ENCODE measurements around the gene CYB5R2. TPM values are rescaled to one million over a fixed set of nuclear protein-coding genes. Genes with fewer than 3 reads are reported as not detected.
"Not testable (repeated sequence)": the region's sequence is repeated elsewhere in the genome, so short reads cannot be mapped to it uniquely, and the experiment has no call there.

The CYB5R2 gene
- total RNA-seq, 1 donor from 2014 or later: 3.8 TPM

DNA sequence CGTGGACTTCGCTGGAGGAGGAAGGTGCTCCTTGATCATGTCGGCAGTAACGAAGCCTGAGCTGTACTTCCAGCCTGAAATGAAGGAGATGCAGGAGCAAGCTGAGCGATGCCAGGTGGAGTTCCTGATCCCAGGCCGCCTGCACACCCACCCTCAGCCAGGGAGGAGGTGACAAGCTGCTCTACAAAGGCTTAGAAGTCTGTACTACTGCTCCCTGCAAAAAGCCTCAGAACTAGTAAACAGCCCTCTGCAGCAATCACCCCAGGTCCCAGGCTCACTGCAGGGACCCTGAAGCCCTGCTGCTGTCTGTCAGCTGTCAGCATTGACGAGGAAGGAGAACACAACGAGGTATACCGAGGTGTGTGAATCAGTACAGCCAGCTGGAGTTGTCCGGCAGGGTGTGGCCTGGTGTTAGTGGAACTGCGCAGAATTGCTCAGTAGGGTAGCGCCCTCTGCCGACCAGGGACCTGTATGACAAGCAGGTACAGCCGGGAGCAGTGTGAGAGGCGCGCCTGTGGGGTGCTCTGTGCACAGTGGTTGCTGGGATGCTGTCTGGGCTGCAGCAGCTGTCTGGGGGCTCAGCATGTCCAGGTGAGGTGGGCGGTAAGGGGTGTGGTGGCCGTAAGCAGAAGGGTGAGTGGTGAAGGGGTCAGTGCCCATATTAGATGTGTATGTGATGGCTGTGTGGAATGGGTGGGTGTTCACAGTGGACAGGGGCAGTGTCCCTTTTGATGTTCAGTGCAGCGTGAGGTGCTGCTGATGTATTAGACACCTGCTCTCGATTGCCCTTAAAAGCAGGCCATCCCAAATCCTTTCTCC is 7.6 kb downstream of the CYB5R2 start:
- Mint-ChIP-seq H3K4me1 (ENCODE audit: low read depth) (peaks cover under 1% of the 10 kb centered on the region), H3K4me3 (ENCODE audit: low read depth) (no peak overlapping the region), H3K27me3 (ENCODE audit: low read depth) (no peaks in the 10 kb centered on the region), H3K27ac (peak overlapping the region; percentile 42), H3K36me3 (ENCODE audit: low read depth) (no peaks in the 10 kb centered on the region), H3K9me3 (no peaks in the 10 kb centered on the region)
- intact Hi-C loops (cut with micrococcal nuclease): loop anchor here (1.0 kb wide), 1 partner anchor 152 kb away; the partner anchor contains the start of gene PPFIBP2
- DNase-seq (ENCODE audit: low spot score): peak; percentile 50

DNA sequence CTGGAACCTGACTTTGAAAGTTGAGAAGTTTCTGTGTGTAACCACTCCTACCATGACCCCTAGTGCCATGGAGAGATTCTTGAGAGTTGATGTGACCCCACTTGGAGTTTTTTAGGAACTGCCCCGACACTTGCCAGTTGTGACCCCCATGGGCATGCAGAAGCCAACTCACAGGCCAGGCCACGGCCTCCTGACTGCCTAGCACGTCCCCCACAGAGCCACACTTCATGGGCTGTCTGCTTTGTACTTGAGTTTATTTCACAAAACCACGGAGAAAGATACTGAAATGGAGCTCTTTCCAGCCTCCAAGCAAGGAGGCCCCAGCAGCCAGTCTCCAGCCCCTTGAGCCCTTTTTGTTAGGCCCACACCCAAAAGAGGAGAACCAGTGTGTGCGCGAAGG is 8.4 kb downstream of the CYB5R2 start:
- Mint-ChIP-seq H3K9me3 (no peaks in the 10 kb centered on the region), H3K36me3 (ENCODE audit: low read depth) (no peaks in the 10 kb centered on the region), H3K27ac (no peak overlapping the region), H3K4me1 (ENCODE audit: low read depth) (no peaks in the 10 kb centered on the region), H3K4me3 (ENCODE audit: low read depth) (no peak overlapping the region), H3K27me3 (ENCODE audit: low read depth) (no peaks in the 10 kb centered on the region)
- intact Hi-C loops (cut with micrococcal nuclease): loop anchor here (1.0 kb wide), 1 partner anchor 152 kb away; the partner anchor contains the start of gene PPFIBP2
- DNase-seq (ENCODE audit: low spot score): no peak

GRCh38 chr11:7663531-7663930 is 9.8 kb downstream of the CYB5R2 start:
- H3K27me3 Mint-ChIP-seq (ENCODE audit: low read depth); H3K9me3 Mint-ChIP-seq; H3K4me1 Mint-ChIP-seq (ENCODE audit: low read depth); intact Hi-C loops (cut with micrococcal nuclease); H3K27ac Mint-ChIP-seq; DNase-seq (ENCODE audit: low spot score); H3K36me3 Mint-ChIP-seq (ENCODE audit: low read depth); H3K4me3 Mint-ChIP-seq (ENCODE audit: low read depth): not testable (repeated sequence)

- Mint-ChIP-seq H3K9me3 (no peaks in the 10 kb centered on the region), H3K27ac (no peak overlapping the region), H3K4me1 (ENCODE audit: low read depth) (no peaks in the 10 kb centered on the region), H3K27me3 (ENCODE audit: low read depth) (no peaks in the 10 kb centered on the region), H3K36me3 (ENCODE audit: low read depth) (no peaks in the 10 kb centered on the region), H3K4me3 (ENCODE audit: low read depth) (no peak overlapping the region)
- no peak for DNase-seq (ENCODE audit: low spot score)
- intact Hi-C loops (cut with micrococcal nuclease): no loop called here
Observed at GRCh38 chr11:7657306-7658025, 15.8 kb downstream of the CYB5R2 start.

GRCh38 chr11:7656704-7657103 is 16.6 kb downstream of the CYB5R2 start:
- no peaks in the 10 kb centered on the region for H3K36me3 Mint-ChIP-seq (ENCODE audit: low read depth)
- no peak overlapping the region for H3K27ac Mint-ChIP-seq
- no peak for DNase-seq (ENCODE audit: low spot score)
- H3K9me3 Mint-ChIP-seq: no peaks in the 10 kb centered on the region
- H3K4me3 Mint-ChIP-seq (ENCODE audit: low read depth): no peak overlapping the region
- no peaks in the 10 kb centered on the region for H3K27me3 Mint-ChIP-seq (ENCODE audit: low read depth)
- intact Hi-C loops (cut with micrococcal nuclease): no loop called here
- no peaks in the 10 kb centered on the region for H3K4me1 Mint-ChIP-seq (ENCODE audit: low read depth)

DNA sequence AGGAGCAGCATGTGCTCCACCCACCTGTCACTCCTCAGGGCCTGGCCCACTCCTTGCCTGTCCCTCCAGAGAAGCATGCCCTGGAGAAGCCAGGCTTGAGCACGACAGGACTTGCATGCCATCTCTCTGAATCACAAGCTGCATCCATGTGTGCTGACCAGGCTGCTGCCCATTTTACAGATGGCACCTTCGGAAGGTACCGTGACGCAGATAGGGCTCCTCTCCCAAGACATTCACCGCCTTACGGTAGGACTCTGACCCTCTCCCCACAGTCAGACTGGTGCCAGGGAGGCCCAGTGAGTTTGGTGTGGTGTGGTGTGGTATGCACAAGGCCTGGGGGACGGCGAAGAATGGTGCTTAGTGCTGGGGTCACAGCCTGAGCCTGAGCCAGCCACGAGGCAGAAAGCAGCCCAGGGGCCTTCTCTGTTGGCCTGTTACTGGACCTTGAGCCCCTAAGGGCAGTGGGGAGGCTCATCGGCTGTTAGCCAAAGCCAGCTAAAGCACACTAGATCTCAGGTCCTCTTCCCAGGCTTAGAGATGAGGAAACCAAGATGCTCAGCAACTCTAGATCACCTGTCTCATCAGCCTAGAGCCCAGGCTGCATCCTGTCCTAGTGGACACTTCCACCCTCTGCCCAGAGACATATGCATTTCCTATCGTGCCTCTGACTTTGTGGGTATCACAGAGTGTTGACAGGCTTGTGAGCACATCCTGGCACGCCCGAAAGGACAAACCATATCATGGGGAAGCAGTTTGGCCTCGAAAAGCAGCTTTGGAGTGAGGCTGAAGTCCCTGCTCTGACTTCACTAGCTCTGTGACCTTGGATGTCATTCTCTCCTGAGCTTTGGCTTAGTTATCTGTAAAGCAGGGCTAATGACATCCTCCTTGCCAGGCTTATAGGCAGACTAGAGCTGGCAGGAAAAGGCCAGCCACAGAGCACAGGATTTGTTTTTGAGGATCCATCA is 17.8 kb downstream of the CYB5R2 start:
- no peaks in the 10 kb centered on the region for H3K36me3 Mint-ChIP-seq (ENCODE audit: low read depth)
- no peak for DNase-seq (ENCODE audit: low spot score)
- H3K27ac Mint-ChIP-seq: no peak overlapping the region
- no peak overlapping the region for H3K4me3 Mint-ChIP-seq (ENCODE audit: low read depth)
- no peaks in the 10 kb centered on the region for H3K9me3 Mint-ChIP-seq
- no peaks in the 10 kb centered on the region for H3K4me1 Mint-ChIP-seq (ENCODE audit: low read depth)
- intact Hi-C loops (cut with micrococcal nuclease): no loop called here
- H3K27me3 Mint-ChIP-seq (ENCODE audit: low read depth): no peaks in the 10 kb centered on the region

- Mint-ChIP-seq H3K36me3 (ENCODE audit: low read depth) (no peaks in the 10 kb centered on the region), H3K4me3 (ENCODE audit: low read depth) (no peak overlapping the region), H3K27me3 (ENCODE audit: low read depth) (no peaks in the 10 kb centered on the region), H3K27ac (no peak overlapping the region), H3K9me3 (no peaks in the 10 kb centered on the region), H3K4me1 (ENCODE audit: low read depth) (no peaks in the 10 kb centered on the region)
- no peak for DNase-seq (ENCODE audit: low spot score)
- intact Hi-C loops (cut with micrococcal nuclease): no loop called here
Observed at GRCh38 chr11:7654195-7654705, 19.1 kb downstream of the CYB5R2 start.

DNA sequence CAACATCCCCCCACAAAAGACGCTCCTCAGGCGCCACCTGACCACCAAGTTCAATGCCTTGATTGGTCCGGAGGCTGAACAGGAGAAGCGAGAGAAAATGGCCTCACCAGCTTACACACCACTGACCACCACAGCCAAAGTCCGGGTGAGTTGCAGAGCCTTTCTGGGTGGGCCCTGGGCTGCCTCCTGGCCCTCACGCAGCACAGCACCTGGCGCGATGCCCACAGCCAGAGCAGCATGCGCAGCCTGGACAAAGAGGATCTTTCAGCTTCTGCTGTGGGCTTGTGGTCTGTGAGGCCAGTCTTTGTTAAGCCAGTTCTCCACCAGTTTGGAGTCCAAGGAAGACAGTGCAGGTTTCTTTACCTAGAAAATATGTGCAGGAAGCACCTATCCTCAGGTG is 21.6 kb downstream of the CYB5R2 start:
- no peak for DNase-seq (ENCODE audit: low spot score)
- Mint-ChIP-seq H3K27ac (no peak overlapping the region), H3K4me1 (ENCODE audit: low read depth) (no peaks in the 10 kb centered on the region), H3K36me3 (ENCODE audit: low read depth) (no peaks in the 10 kb centered on the region), H3K9me3 (no peaks in the 10 kb centered on the region), H3K27me3 (ENCODE audit: low read depth) (no peaks in the 10 kb centered on the region), H3K4me3 (ENCODE audit: low read depth) (no peak overlapping the region)
- intact Hi-C loops (cut with micrococcal nuclease): no loop called here

DNA sequence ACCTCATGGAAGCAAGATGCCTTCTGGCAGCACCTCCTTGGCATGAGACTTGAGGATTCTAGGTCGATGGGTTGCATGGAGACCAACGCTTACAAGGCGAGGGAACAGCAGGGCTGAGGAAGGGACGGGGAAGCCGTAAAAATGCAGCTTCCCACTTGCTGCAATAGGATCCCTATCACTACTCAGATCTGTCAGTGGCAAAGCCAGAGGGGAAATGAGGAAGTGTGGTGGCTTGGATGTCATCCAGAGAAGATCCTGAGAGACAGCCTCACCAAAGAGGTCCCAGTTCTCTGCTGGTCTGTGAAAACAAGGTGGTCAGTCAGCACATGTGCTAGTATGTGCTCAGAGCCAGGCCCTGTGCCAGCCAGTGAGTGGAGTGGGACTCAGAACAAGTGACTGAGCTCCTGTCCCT is 22.2 kb downstream of the CYB5R2 start:
- no peaks in the 10 kb centered on the region for H3K27me3 Mint-ChIP-seq (ENCODE audit: low read depth)
- no peak overlapping the region for H3K4me3 Mint-ChIP-seq (ENCODE audit: low read depth)
- DNase-seq (ENCODE audit: low spot score): no peak

GRCh38 chr11:7648264-7648663 is 25.0 kb downstream of the CYB5R2 start:
- no peaks in the 10 kb centered on the region for H3K36me3 Mint-ChIP-seq (ENCODE audit: low read depth)
- no peak overlapping the region for H3K27ac Mint-ChIP-seq
- H3K27me3 Mint-ChIP-seq (ENCODE audit: low read depth): no peaks in the 10 kb centered on the region
- H3K4me3 Mint-ChIP-seq (ENCODE audit: low read depth): no peak overlapping the region
- no peaks in the 10 kb centered on the region for H3K9me3 Mint-ChIP-seq
- H3K4me1 Mint-ChIP-seq (ENCODE audit: low read depth): no peaks in the 10 kb centered on the region
- intact Hi-C loops (cut with micrococcal nuclease): no loop called here
- no peak for DNase-seq (ENCODE audit: low spot score)

More for the DNA sequence above, 22.2 kb downstream of the CYB5R2 start:
- Mint-ChIP-seq H3K36me3 (ENCODE audit: low read depth) (no peaks in the 10 kb centered on the region), H3K9me3 (no peaks in the 10 kb centered on the region), H3K4me1 (ENCODE audit: low read depth) (no peaks in the 10 kb centered on the region), H3K27ac (no peak overlapping the region)
- intact Hi-C loops (cut with micrococcal nuclease): no loop called here

DNA sequence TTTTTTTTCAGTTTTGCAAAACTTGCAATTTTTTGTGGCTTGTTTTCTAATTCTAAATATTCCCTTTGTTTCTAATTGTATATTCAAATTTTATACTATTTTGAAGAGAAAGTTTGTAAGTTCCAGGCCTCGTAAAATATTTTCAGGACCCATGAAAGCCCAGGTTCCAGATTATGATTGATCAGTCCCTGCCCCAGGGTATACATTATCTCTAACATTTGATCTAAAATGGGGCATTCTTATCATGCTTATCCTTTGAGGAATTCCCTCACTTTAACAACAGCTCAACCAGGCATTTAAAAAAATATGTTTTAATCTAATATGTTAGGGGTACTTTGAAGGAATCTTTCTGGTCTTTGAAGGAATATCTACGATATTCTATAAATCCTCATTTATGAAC is 26.4 kb downstream of the CYB5R2 start:
- Mint-ChIP-seq H3K27me3 (ENCODE audit: low read depth) (no peaks in the 10 kb centered on the region), H3K9me3 (no peaks in the 10 kb centered on the region), H3K4me1 (ENCODE audit: low read depth) (no peaks in the 10 kb centered on the region), H3K27ac (no peak overlapping the region), H3K36me3 (ENCODE audit: low read depth) (no peaks in the 10 kb centered on the region), H3K4me3 (ENCODE audit: low read depth) (no peak overlapping the region)
- DNase-seq (ENCODE audit: low spot score): no peak
- intact Hi-C loops (cut with micrococcal nuclease): no loop called here

DNA sequence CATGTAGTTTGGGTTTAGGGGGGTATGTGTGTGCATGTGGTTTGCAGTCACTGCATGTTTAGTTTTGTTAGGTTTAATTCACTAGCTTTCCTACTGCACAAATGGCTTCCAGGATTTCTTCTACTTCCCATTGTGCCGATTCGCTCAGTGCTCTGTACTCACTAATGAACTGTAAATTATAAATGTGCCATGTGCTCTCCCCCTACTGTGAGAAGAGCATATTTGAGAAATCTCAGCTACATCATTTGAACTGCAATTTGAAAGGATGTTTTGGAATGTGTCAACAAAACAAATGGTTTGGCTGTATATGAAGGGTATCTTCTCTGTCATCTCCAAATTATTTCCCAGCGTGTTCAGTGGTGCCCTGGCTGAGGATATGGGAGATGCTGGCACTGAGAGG is 28.1 kb downstream of the CYB5R2 start:
- no peaks in the 10 kb centered on the region for H3K9me3 Mint-ChIP-seq
- H3K4me1 Mint-ChIP-seq (ENCODE audit: low read depth): no peaks in the 10 kb centered on the region
- intact Hi-C loops (cut with micrococcal nuclease): no loop called here
- no peak for DNase-seq (ENCODE audit: low spot score)
- H3K36me3 Mint-ChIP-seq (ENCODE audit: low read depth): no peaks in the 10 kb centered on the region
- no peaks in the 10 kb centered on the region for H3K27me3 Mint-ChIP-seq (ENCODE audit: low read depth)
- no peak overlapping the region for H3K4me3 Mint-ChIP-seq (ENCODE audit: low read depth)
- H3K27ac Mint-ChIP-seq: no peak overlapping the region

Measured in activated T-helper 2 cell treated with anti-CD3 and anti-CD28 coated beads, Interferon-gamma antibody, Interleukin-2, Interleukin-4, amounts not matched to agents 10 μg/mL and 5 μg/mL and 100 μg/mL, durations not matched to agents 14 hours and 24 hours and 36 hours (primary cell).